H7 (cell line): ENCODE data around the gene ATP2A1. TPM values are rescaled to one million over a fixed set of nuclear protein-coding genes. Genes with fewer than 3 reads are reported as not detected.
"Not testable (repeated sequence)": the region's sequence is repeated elsewhere in the genome, so short reads cannot be mapped to it uniquely, and the experiment has no call there.

Source experiments
- DNase-seq: peaks from one replicate; pipeline ENCODE4 v3.0.0; 2012
- H3K27me3 ChIP-seq: 2 replicates; pipeline ENCODE4 v1.6.0; 2011; ENCODE audit warnings: mild to moderate bottlenecking, low read length; ENCODE audit not compliant: control insufficient read depth, insufficient read depth
- H3K36me3 ChIP-seq: replicated peaks from 2 replicates; pipeline ENCODE4 v1.5.1; 2011; ENCODE audit warnings: low read length; ENCODE audit not compliant: control insufficient read depth, insufficient read depth
- H3K4me3 ChIP-seq: 2 replicates; pipeline ENCODE4 v1.5.1; 2011; ENCODE audit warnings: low read depth, mild to moderate bottlenecking, control low read depth, low read length, moderate library complexity; ENCODE audit not compliant: insufficient read depth
- total RNA-seq: library from RNA; depleted of rRNA; stranded (reverse); fragments of >200 nt; shearing (Covaris generic); gene quantifications from 2 replicates; pipeline ENCODE4 v1.2.3, GENCODE V29; 2014

The ATP2A1 gene
- total RNA-seq, 1 experiment from 2014 or later = 0.10 TPM

- peaks cover 23% of the 10 kb centered on the region for H3K36me3 ChIP-seq
- no peak overlapping the region for H3K4me3 ChIP-seq
- peak; percentile 62 for DNase-seq
- H3K27me3 ChIP-seq = no peaks in the 10 kb centered on the region
Observed at GRCh38 chr16:28872952-28873351, 5.3 kb upstream of the ATP2A1 start.

DNA sequence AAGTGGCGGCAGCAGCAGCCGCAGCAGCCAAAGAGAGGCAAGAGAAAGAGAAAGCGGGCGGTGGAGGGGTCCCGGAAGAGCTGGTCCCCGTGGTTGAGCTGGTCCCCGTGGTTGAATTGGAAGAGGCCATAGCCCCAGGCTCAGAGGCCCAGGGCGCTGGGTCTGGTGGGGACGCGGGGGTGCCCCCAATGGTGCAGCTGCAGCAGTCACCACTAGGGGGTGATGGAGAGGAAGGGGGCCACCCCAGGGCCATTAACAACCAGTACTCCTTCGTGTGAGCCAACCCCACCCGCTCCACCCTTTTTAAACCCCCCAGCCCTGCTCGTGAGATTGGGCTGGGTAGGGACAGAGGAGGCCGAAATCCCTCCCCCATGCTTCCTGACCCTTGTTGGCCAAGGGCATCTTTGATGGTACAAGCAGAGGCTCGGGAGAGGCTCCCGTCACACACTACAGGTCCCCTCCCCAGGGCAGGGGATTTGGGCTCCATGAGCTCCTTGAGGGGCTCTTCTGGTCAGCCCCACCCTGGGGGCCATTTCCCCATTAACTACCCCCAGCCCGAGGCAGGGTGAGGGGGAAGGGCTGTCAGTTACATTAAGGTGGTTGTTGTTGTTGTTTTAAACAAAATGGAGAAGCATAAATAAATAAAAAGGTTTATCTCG is 4.6 kb upstream of the ATP2A1 start:
- Histone ChIP-seq H3K36me3 (peaks cover 23% of the 10 kb centered on the region), H3K27me3 (peaks cover under 1% of the 10 kb centered on the region; the same call in 1 of the 2 replicates), H3K4me3 (no peak overlapping the region)
- peak; percentile 96 for DNase-seq

DNA sequence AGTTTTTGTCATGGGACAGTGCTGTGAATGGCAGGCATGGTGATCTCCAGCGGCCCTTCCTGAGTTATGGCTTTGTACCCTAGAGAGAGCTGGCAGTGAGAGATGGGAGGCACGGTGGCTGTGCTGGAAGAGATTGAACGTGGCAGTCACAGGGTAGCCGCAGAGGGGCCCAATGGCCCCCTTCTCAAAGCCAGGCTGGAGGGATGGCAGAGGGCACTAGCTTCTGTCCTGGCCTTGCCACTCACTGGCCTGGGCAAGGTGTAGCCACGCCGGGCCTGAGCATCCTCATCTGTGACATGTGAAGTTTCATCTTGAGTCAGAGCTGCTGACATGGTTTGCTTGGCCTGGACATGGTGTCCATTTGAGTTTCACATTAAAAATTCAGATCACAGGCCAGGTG is 3.9 kb upstream of the ATP2A1 start:
- H3K4me3 ChIP-seq = no peak overlapping the region
- H3K27me3 ChIP-seq = peaks cover 2% of the 10 kb centered on the region; the same call in 1 of the 2 replicates
- peak; percentile 24 for DNase-seq
- H3K36me3 ChIP-seq = peaks cover 16% of the 10 kb centered on the region

DNA sequence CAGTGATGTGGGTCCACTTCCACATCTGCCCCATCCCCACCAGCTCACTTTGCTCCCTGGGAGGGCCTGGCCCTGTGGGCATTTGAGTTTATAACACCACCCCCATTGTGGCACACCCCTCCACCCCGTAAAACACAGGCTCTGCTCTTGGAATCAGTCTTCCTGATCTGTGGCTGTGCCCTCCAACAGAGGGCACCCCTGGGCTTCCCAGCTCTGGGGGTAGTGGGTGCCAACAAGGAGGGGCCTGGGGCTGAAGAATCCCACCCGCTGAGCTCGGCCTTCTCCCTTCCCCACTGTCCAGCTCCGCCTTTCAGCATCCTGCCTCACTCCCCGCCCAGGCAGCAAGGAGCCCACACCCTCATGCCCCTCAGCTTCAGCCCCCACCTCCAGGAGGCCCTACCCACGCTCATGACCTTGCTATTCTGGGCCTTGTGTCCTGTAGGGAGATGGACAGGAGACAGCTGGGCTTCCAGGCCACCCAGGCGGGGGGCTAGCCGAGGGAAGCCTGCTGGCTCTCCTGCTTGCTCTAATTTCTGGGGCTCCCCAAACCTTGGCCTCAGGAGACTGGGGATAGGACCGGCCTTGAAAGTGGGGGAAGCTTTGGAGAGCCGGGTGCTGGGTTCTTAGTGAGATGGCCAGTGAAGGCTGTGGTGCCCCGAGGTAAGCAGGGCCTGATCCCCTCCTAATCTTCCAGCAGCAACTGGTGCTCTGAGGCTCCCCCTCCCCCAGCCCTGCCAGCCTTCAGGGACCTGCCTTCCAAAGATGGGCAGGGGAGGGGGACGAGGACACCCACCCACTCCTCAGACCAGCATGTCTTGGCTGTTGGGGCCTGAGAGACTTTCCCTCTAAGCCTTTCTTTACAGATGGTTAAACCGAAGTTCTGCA is 2.9 kb upstream of the ATP2A1 start:
- Histone ChIP-seq H3K27me3 (peaks cover 3% of the 10 kb centered on the region), H3K4me3 (no peak overlapping the region), H3K36me3 (peaks cover 7% of the 10 kb centered on the region)
- peak; percentile 64 for DNase-seq

- Histone ChIP-seq H3K36me3 (peaks cover 3% of the 10 kb centered on the region), H3K4me3 (no peak overlapping the region), H3K27me3 (peaks cover 11% of the 10 kb centered on the region)
- peak; percentile 67 for DNase-seq
Observed at GRCh38 chr16:28876019-28876659, 2.1 kb upstream of the ATP2A1 start.

GRCh38 chr16:28876973-28877654 is 1.2 kb upstream of the ATP2A1 start:
- Histone ChIP-seq H3K4me3 (no peak overlapping the region), H3K36me3 (peaks cover 2% of the 10 kb centered on the region), H3K27me3 (peaks cover 13% of the 10 kb centered on the region)
- DNase-seq = peak; percentile 69

GRCh38 chr16:28877655-28878000 is 660 bp upstream of the ATP2A1 start:
- Histone ChIP-seq H3K36me3 (peaks cover 2% of the 10 kb centered on the region), H3K4me3 (no peak overlapping the region), H3K27me3 (peaks cover 13% of the 10 kb centered on the region)
- peak; percentile 60 for DNase-seq

DNA sequence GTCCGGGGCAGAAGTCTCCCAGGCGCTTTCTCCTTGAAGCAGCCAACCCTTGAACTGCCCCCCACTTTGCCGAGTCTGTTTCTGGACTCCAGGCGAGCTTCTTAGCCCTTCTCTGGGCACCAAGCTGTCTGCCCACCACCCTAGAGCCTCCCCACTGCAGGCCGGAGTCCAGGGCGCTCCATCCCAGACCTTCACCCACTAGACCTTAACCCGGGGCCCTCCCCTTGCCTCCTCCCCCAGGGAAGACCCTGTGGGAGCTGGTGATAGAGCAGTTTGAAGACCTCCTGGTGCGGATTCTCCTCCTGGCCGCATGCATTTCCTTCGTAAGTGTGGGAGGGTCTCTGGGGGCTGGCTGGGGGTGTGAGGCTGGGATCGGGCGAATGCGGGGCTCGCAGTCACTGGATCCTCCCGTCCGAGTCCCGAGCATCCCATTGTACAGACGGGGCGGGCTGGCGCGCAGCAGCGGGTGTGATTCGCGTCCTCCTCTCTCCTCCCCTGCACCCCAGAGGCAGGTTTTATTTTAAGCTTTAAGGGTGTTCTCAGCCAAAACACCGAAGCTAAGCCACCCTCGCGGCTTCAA is 1.1 kb downstream of the ATP2A1 start:
- H3K4me3 ChIP-seq = peak overlapping the region; percentile 73
- H3K36me3 ChIP-seq = no peaks in the 10 kb centered on the region; the same call in 1 of the 2 replicates
- DNase-seq = no peak
- H3K27me3 ChIP-seq = peaks cover 13% of the 10 kb centered on the region

DNA sequence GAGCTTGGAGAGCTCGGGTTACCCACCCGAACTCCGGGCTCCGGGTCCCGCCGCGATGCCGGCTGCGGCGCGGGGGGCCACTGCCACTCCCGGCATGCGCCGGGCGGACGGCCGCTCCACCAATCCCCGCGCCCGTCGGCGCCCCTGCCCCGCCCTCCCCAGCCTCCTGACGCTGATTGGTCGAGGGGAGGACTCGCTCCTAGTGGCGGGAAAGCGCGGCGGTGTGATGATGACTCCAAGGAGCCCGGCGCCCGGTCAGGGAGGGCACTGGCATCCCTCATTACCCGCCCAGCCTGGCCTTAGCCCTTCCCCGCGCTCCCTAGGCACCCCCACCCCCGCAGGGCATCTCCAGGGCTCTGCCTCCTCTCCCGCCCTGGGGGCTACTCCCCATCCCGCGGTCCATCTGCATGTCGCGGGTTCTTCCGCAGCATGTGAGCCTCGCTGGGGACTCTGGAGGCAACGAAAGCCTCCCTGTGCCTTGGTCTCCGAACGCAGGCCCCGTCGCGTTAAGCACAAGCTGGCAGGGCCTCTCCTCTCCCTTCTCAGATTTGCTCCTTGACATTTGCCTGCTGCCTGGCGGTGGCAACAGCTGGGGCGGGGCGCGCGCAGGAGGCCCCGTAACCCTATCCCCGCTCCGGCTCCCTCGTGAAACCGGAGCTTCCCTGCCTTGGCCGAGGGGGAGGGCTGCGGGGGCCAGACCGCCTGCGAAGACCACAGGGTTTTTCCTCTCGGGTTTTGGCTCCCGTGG is 1.7 kb downstream of the ATP2A1 start:
- H3K4me3 ChIP-seq = peak overlapping the region; percentile 73
- peak; percentile 99 for DNase-seq
- H3K36me3 ChIP-seq = no peaks in the 10 kb centered on the region; the same call in 1 of the 2 replicates

GRCh38 chr16:28880589-28880915 is 2.3 kb downstream of the ATP2A1 start:
- no peak for DNase-seq
- Histone ChIP-seq H3K27me3 (peaks cover 13% of the 10 kb centered on the region), H3K4me3 (peak overlapping the region; percentile 73), H3K36me3 (no peaks in the 10 kb centered on the region; the same call in 1 of the 2 replicates)

More for the DNA sequence above, 1.7 kb downstream of the ATP2A1 start:
- H3K27me3 ChIP-seq = peaks cover 13% of the 10 kb centered on the region

GRCh38 chr16:28880955-28881354 is 2.7 kb downstream of the ATP2A1 start:
- H3K36me3 ChIP-seq = no peaks in the 10 kb centered on the region; the same call in 1 of the 2 replicates
- peaks cover 13% of the 10 kb centered on the region for H3K27me3 ChIP-seq
- no peak overlapping the region for H3K4me3 ChIP-seq
- no peak for DNase-seq

DNA sequence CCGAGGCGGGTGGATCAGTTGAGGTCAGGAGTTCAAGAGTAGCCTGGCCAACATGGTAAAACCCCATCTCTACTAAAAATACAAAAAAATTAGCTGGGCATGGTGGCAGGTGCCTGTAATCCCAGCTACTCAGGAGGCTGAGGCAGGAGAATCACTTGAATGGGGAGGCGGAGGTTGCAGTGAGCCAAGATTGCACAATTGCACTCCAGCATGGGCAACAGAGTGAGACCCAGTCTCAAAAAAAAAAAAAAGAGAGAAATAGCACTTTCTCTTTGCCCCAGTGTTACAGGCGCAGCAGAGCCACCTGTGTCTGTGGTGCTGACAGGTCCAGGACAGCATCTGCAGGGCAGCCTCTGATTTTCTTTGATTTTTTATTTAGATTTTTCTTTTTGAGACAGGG is 3.3 kb downstream of the ATP2A1 start:
- DNase-seq = not testable (repeated sequence)

DNA sequence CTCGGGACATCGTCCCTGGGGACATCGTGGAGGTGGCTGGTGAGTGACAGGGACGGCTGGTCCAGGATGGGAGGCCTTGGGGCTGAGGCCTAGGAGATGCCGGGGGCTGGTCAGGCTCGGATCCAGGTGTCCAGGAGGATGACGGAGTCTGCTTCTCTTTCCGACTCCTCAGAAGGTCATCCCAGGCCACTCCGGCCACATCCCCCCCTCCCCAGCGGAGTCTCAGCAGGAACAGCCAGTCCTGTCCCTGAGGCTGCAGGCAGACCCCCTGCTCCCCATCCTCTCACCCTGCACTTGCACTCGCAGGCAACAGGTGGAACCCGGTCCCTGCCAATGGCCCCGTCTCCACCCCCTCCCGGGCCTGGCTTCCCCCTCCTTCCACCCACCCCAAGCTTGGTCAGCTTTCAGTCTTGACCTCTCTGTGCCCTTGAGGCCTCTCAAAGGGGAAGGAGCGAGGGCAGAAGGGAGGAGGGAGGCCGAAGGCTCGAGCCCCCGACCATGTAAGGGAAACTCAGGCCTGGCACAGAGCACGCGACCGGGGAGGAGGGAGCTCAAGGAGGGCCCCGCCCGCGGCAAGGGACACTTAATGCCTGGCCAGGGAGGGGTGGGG is 4.4 kb downstream of the ATP2A1 start:
- H3K27me3 ChIP-seq = peaks cover 13% of the 10 kb centered on the region
- DNase-seq = peak; percentile 85
- H3K4me3 ChIP-seq = no peak overlapping the region
- H3K36me3 ChIP-seq = no peaks in the 10 kb centered on the region

More for the DNA sequence above, 3.3 kb downstream of the ATP2A1 start:
- H3K27me3 ChIP-seq = peaks cover 13% of the 10 kb centered on the region
- H3K4me3 ChIP-seq, H3K36me3 ChIP-seq: not testable (repeated sequence)
